GM12878 (cell line): Measurements from ENCODE around the gene A2ML1. TPM values are rescaled to one million over a fixed set of nuclear protein-coding genes. Genes with fewer than 3 reads are reported as not detected.

Source experiments
- ATAC-seq: fragments of 200-7000 bp; cut with Tn5 transposase; 3 replicates; pipeline ENCODE4 v1.9.1; 2020; ENCODE audit warnings: mild to moderate bottlenecking, moderate library complexity
- BruUV-seq: library from RNA; stranded (reverse); fragments of 400-500 nt; replicated peaks from 2 replicates; lab custom pipeline; 2021; lab: Mats Ljungman, UMichigan
- CTCF ChIA-PET: fragments of 300-600 bp; sonication (Branson Sonifier 250); formaldehyde crosslinking; extraction: SDS; loops from one replicate; lab custom pipeline; 2021; ENCODE audit warnings: inconsistent platforms; lab: Yijun Ruan, JAX
- POLR2A ChIA-PET: fragments of 350-600 bp; formaldehyde crosslinking; extraction: SDS; loops from one replicate; lab custom pipeline; 2021; ENCODE audit warnings: inconsistent platforms; lab: Charles Lee
- RAD21 ChIA-PET: fragments of 300-600 bp; sonication (Branson Sonifier 250); formaldehyde crosslinking; loops from one replicate; lab custom pipeline; 2023; ENCODE audit warnings: antibody characterized with exemption; ENCODE audit not compliant: unreplicated experiment; lab: Charles Lee
- SMC1A ChIA-PET: fragments of 300-600 bp; sonication (Branson Sonifier 250); formaldehyde crosslinking; loops from one replicate; lab custom pipeline; 2023; ENCODE audit not compliant: unreplicated experiment, uncharacterized antibody; lab: Charles Lee
- DNase-seq: peaks from one replicate; pipeline ENCODE4 v3.0.0-alpha.2; 2011; ENCODE audit warnings: low read depth, low spot score
- FAIRE-seq: peaks from 3 replicates; lab custom pipeline; 2011; peaks lifted over from hg19 to GRCh38; lab: Jason Lieb, UNC
- H2AFZ ChIP-seq: 2 replicates; pipeline ENCODE4 v1.6.0; 2011; ENCODE audit warnings: low read depth, low read length, control low read depth; ENCODE audit not compliant: control insufficient read depth
- H3K27ac ChIP-seq: 2 replicates; pipeline ENCODE4 v1.5.1; 2011; ENCODE audit warnings: control low read depth; ENCODE audit not compliant: control insufficient read depth, insufficient read depth
- H3K27me3 ChIP-seq, 2 experiments: replicated peaks in 1 of 2; 2 replicates each; pipeline versions ENCODE4 v1.6.0 to v1.6.1; 2011; ENCODE audit warnings: low read length in 1 of 2; ENCODE audit not compliant: control insufficient read depth in 2 of 2, insufficient read depth in 2 of 2
- H3K36me3 ChIP-seq, 2 experiments: 2 replicates each; pipeline ENCODE4 v1.5.1; 2011; ENCODE audit warnings: low read length in 1 of 2; ENCODE audit not compliant: control insufficient read depth in 2 of 2, insufficient read depth in 2 of 2
- H3K4me1 ChIP-seq: 2 replicates; pipeline ENCODE4 v1.6.1; 2011; ENCODE audit warnings: mild to moderate bottlenecking, low read length, moderate library complexity, mixed read lengths; ENCODE audit not compliant: control insufficient read depth, insufficient read depth
- H3K4me2 ChIP-seq: 2 replicates; pipeline ENCODE4 v1.6.0; 2011; ENCODE audit warnings: control low read depth; ENCODE audit not compliant: control insufficient read depth, insufficient read depth
- H3K4me3 ChIP-seq: fragments of 200-600 bp; sonication (generic); 2 replicates; pipeline ENCODE4 v1.5.1; 2016
- H3K79me2 ChIP-seq: 2 replicates; pipeline ENCODE4 v1.6.0; 2011; ENCODE audit warnings: low read length; ENCODE audit not compliant: control insufficient read depth, insufficient read depth
- H3K9ac ChIP-seq: 2 replicates; pipeline ENCODE4 v1.8.0; 2011; ENCODE audit warnings: low read length, control low read depth, mixed read lengths; ENCODE audit not compliant: control insufficient read depth, insufficient read depth
- H3K9me3 ChIP-seq: replicated peaks from 3 replicates; pipeline ENCODE4 v1.5.1; 2011; ENCODE audit warnings: mild to moderate bottlenecking, low read length; ENCODE audit not compliant: control insufficient read depth, insufficient read depth
- H4K20me1 ChIP-seq: 2 replicates; pipeline ENCODE4 v1.6.0; 2011; ENCODE audit not compliant: control insufficient read depth, insufficient read depth
- BHLHE40 ChIP-seq, 2 experiments: fragments of 450-650 bp in 1 of 2; IDR thresholded peaks; 2 replicates each; pipeline ENCODE4 v1.6.1; 2011 to 2017; ENCODE audit warnings: low read depth in 2 of 2, borderline replicate concordance in 1 of 2, improper control_type of control experiment in 1 of 2, low read length in 1 of 2, mild to moderate bottlenecking in 1 of 2
- BRCA1 ChIP-seq: IDR thresholded peaks from 2 replicates; pipeline ENCODE4 v1.6.1; 2011; ENCODE audit warnings: low read depth, low read length, improper control_type of control experiment
- FOS ChIP-seq: IDR thresholded peaks from 3 replicates; pipeline ENCODE4 v1.6.1; 2011; ENCODE audit warnings: borderline replicate concordance; ENCODE audit not compliant: insufficient read length; ENCODE audit errors: extremely low read depth
- HDAC6 ChIP-seq: fragments of 200-600 bp; sonication (generic); IDR thresholded peaks from one replicate; pipeline ENCODE4 v1.8.0; 2017; ENCODE audit warnings: antibody characterized with exemption; ENCODE audit not compliant: unreplicated experiment
- MTA2 ChIP-seq: fragments of 450-650 bp; IDR thresholded peaks from 2 replicates; pipeline ENCODE4 v1.6.1; 2016; ENCODE audit warnings: low read depth, mild to moderate bottlenecking, moderate library complexity
- MTA3 ChIP-seq: IDR thresholded peaks from 2 replicates; pipeline ENCODE4 v1.6.1; 2012; ENCODE audit warnings: low read length, inconsistent platforms, borderline replicate concordance
- PML ChIP-seq: IDR thresholded peaks from 2 replicates; pipeline ENCODE4 v1.6.1; 2012; ENCODE audit warnings: low read length, inconsistent platforms
- SUPT20H ChIP-seq: IDR thresholded peaks from 2 replicates; pipeline ENCODE4 v1.6.1; 2011; ENCODE audit warnings: low read depth, mild to moderate bottlenecking, low read length, moderate library complexity, borderline replicate concordance; ENCODE audit not compliant: control insufficient read depth
- whole genome bisulfite sequencing: methylation state at CpG from one replicate; pipeline ENCODE4 v1.1.6; 2016; ENCODE audit warnings: low lambda C conversion rate; ENCODE audit not compliant: insufficient replicate concordance, insufficient coverage; ENCODE audit errors: missing lambda C conversion rate; 5-methylcytosine and 5-hydroxymethylcytosine counted together
- in situ Hi-C: fragments of 300-500 bp; cut with MboI; formaldehyde crosslinking; loops from 9 replicates; pipeline ENCODE4 v1.14.3; 2018; ENCODE audit warnings: mixed read lengths
- intact Hi-C: fragments of 100-400 bp; cut with micrococcal nuclease; formaldehyde crosslinking; loops from one replicate; pipeline ENCODE4 v1.14.2; 2022; ENCODE audit not compliant: unreplicated experiment
- polyA plus RNA-seq, 11 experiments: library from polyadenylated mRNA; depleted of rRNA in 4 of 11; unstranded in 6 of 11; stranded (reverse) in 5 of 11; fragments of >200 nt; fragmentation: Nextera tagmentation in 4 of 11; fragmentation: Illumina TruSeq in 1 of 11; extraction: Ambion mirVana in 4 of 11; extraction: Trizol in 1 of 11; gene quantifications; 1 replicate in 1 of 11; 2 replicates in 10 of 11; pipeline versions ENCODE4 v1.2.1 to v1.2.3, GENCODE V29; 2011 to 2016; ENCODE audit warnings: inconsistent platforms in 2 of 11, missing spikeins in 2 of 11, low read depth in 1 of 11
- total RNA-seq, 4 experiments: library from RNA; depleted of rRNA in 3 of 4; stranded (reverse); fragments of >200 nt in 3 of 4; fragmentation: Illumina TruSeq in 1 of 4; extraction: Trizol in 1 of 4; gene quantifications; 2 replicates each; pipeline versions ENCODE4 v1.2.1 to v1.2.3, GENCODE V29; 2013 to 2021
- TF ChIP-seq, protein P1 (sequence below): fragments of 450-650 bp; IDR thresholded peaks from 2 replicates; pipeline ENCODE4 v1.6.1; 2017; ENCODE audit warnings: antibody characterized with exemption, mild to moderate bottlenecking, moderate library complexity
- TF ChIP-seq, protein P2 (sequence below): fragments of 450-650 bp; IDR thresholded peaks from 2 replicates; pipeline ENCODE4 v1.6.1; 2016; ENCODE audit warnings: mild to moderate bottlenecking, moderate library complexity, borderline replicate concordance

The A2ML1 gene
- total and polyA plus RNA-seq, 10 of the 15 experiments (the other 5 are each of a cell fraction or from before 2014, with no cell fraction given), result not detected

DNA sequence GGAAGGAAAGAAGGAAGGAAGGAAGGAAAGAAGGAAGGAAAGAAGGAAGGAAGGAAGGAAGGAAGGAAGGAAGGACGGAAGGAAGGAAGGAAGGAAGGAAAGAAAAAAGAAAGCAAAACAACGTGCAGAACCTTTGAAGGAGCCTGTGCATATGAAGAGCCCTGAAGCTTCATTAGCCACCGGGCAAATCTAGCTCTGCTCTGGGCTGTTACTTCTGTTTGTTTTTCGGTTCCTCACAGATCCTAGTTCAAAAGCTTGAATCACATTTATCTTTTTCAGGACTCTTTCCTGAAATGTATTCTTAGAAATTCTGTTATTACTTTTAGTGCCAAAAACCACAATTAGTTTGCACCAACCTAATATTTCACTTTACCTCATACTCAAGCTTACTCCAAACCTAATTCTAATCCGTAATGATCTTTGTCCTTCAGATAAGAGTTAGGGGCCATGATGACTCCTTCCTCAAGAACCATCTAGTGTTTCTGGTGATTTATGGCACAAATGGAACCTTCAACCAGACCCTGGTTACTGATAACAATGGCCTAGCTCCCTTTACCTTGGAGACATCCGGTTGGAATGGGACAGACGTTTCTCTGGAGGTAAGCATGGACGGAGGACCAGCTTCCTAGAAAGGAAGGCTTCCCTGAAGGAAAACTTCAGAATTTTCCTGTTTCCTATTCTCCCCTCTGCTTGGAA is 18.7 kb downstream of the A2ML1 start:
- ChIA-PET RAD21 (no interaction called here), SMC1A (no interaction called here)

DNA sequence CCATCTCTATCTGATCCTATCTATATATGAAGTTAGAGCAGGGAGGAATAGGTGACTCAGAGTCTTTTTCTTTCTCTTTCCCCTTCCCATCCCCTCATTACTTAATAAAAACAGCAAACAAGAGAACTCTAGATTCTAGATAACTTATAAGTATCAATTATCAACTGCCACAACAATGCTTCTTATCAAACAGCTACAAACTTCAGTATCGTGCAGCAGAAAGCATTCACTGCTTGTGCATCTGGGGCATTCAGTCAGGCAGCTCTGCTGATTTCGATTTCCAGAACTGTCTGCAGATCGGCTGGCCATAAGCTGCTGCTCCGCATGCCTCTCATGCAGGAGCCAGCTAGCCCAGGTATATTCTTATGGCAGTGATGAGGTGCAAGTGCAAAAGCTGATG is 19.4 kb downstream of the A2ML1 start:
- BruUV-seq, result no TSS peak
- no peak overlapping the region for H3K4me3 ChIP-seq
- SMC1A ChIA-PET, result no interaction called here
- CTCF ChIA-PET, result interaction anchor here (0.8 to 2.2 kb wide), 3 partner anchors 13 to 298 kb away, joined by 3 to 11 read pairs (median 3); no protein-coding TSS in a partner anchor
- H3K4me1 ChIP-seq, result no peaks in the 10 kb centered on the region
- H3K9ac ChIP-seq, result no peak overlapping the region
- FAIRE-seq (no peak), DNase-seq (no peak), ATAC-seq (no peak)
- no peaks in the 10 kb centered on the region for H3K36me3 ChIP-seq
- H3K9me3 ChIP-seq, result no peaks in the 10 kb centered on the region
- RAD21 ChIA-PET, result no interaction called here
- no peaks in the 10 kb centered on the region; a peak in 1 of 4 replicates for H3K27me3 ChIP-seq
- no peak overlapping the region for H3K4me2 ChIP-seq
- WGBS, result 44% methylated on average over 4 of the region's 4 CpGs
- POLR2A ChIA-PET, result no interaction called here
- no peaks in the 10 kb centered on the region for H3K79me2 ChIP-seq
- no peak overlapping the region for H2AFZ ChIP-seq
- in situ Hi-C loops, result no loop called here
- no peak overlapping the region for H3K27ac ChIP-seq
- no peaks in the 10 kb centered on the region for H4K20me1 ChIP-seq
- intact Hi-C loops, result no loop called here
- TF ChIP-seq HDAC6 (no peak), PML (no peak), FOS (no peak), MTA3 (no peak), BRCA1 (no peak), MTA2 (no peak)
- TF ChIP-seq, protein P1, sequence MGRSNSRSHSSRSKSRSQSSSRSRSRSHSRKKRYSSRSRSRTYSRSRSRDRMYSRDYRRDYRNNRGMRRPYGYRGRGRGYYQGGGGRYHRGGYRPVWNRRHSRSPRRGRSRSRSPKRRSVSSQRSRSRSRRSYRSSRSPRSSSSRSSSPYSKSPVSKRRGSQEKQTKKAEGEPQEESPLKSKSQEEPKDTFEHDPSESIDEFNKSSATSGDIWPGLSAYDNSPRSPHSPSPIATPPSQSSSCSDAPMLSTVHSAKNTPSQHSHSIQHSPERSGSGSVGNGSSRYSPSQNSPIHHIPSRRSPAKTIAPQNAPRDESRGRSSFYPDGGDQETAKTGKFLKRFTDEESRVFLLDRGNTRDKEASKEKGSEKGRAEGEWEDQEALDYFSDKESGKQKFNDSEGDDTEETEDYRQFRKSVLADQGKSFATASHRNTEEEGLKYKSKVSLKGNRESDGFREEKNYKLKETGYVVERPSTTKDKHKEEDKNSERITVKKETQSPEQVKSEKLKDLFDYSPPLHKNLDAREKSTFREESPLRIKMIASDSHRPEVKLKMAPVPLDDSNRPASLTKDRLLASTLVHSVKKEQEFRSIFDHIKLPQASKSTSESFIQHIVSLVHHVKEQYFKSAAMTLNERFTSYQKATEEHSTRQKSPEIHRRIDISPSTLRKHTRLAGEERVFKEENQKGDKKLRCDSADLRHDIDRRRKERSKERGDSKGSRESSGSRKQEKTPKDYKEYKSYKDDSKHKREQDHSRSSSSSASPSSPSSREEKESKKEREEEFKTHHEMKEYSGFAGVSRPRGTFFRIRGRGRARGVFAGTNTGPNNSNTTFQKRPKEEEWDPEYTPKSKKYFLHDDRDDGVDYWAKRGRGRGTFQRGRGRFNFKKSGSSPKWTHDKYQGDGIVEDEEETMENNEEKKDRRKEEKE, result no peak
- TF ChIP-seq, protein P2, sequence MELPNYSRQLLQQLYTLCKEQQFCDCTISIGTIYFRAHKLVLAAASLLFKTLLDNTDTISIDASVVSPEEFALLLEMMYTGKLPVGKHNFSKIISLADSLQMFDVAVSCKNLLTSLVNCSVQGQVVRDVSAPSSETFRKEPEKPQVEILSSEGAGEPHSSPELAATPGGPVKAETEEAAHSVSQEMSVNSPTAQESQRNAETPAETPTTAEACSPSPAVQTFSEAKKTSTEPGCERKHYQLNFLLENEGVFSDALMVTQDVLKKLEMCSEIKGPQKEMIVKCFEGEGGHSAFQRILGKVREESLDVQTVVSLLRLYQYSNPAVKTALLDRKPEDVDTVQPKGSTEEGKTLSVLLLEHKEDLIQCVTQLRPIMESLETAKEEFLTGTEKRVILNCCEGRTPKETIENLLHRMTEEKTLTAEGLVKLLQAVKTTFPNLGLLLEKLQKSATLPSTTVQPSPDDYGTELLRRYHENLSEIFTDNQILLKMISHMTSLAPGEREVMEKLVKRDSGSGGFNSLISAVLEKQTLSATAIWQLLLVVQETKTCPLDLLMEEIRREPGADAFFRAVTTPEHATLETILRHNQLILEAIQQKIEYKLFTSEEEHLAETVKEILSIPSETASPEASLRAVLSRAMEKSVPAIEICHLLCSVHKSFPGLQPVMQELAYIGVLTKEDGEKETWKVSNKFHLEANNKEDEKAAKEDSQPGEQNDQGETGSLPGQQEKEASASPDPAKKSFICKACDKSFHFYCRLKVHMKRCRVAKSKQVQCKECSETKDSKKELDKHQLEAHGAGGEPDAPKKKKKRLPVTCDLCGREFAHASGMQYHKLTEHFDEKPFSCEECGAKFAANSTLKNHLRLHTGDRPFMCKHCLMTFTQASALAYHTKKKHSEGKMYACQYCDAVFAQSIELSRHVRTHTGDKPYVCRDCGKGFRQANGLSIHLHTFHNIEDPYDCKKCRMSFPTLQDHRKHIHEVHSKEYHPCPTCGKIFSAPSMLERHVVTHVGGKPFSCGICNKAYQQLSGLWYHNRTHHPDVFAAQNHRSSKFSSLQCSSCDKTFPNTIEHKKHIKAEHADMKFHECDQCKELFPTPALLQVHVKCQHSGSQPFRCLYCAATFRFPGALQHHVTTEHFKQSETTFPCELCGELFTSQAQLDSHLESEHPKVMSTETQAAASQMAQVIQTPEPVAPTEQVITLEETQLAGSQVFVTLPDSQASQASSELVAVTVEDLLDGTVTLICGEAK, result no peak
- TF ChIP-seq, all 136 proteins: peak for 0

More for the DNA sequence above, 18.7 kb downstream of the A2ML1 start:
- H3K4me1 ChIP-seq, result no peaks in the 10 kb centered on the region
- H3K27me3 ChIP-seq, result no peaks in the 10 kb centered on the region; a peak in 1 of 4 replicates
- H3K27ac ChIP-seq, result no peak overlapping the region
- no peaks in the 10 kb centered on the region for H3K36me3 ChIP-seq
- no peaks in the 10 kb centered on the region for H3K9me3 ChIP-seq
- H3K79me2 ChIP-seq, result no peaks in the 10 kb centered on the region
- in situ Hi-C loops (no loop called here), intact Hi-C loops (no loop called here)
- H4K20me1 ChIP-seq, result no peaks in the 10 kb centered on the region
- no peak overlapping the region for H3K4me2 ChIP-seq
- ChIA-PET POLR2A (no interaction called here), CTCF (interaction anchor here (0.8 to 2.2 kb wide), 3 partner anchors 13 to 297 kb away, joined by 3 to 11 read pairs (median 3); no protein-coding TSS in a partner anchor)
- WGBS, result 33% methylated on average over 7 of the region's 8 CpGs
- FAIRE-seq, result no peak
- DNase-seq, result no peak
- H3K9ac ChIP-seq, result no peak overlapping the region
- TF ChIP-seq SUPT20H (no peak), BHLHE40 (IDR thresholded peaks at IDR 0.05; ENCODE audit: borderline replicate concordance in 1 of 2, low read depth in 2 of 2, low read length in 1 of 2) (no peak)
- TF ChIP-seq, all 136 proteins: peak for 0
- no TSS peak for BruUV-seq
- Histone ChIP-seq H3K4me3 (no peak overlapping the region), H2AFZ (no peak overlapping the region)
- no peak for ATAC-seq
